C4-2B (cell line): ENCODE measurements around the gene VASH2.

Source experiments
- H3K27ac ChIP-seq: fragments of 450-650 bp; 2 replicates; pipeline ENCODE4 v1.5.1; 2017
- ZFX ChIP-seq: fragments of 450-650 bp; IDR thresholded peaks from 2 replicates; pipeline ENCODE4 v1.6.1; 2017
- TF ChIP-seq, protein P1 (sequence below): fragments of 450-650 bp; conservative IDR thresholded peaks from 2 replicates; pipeline ENCODE4 v1.5.1; 2017; ENCODE audit warnings: mild to moderate bottlenecking

VASH2 gene

DNA sequence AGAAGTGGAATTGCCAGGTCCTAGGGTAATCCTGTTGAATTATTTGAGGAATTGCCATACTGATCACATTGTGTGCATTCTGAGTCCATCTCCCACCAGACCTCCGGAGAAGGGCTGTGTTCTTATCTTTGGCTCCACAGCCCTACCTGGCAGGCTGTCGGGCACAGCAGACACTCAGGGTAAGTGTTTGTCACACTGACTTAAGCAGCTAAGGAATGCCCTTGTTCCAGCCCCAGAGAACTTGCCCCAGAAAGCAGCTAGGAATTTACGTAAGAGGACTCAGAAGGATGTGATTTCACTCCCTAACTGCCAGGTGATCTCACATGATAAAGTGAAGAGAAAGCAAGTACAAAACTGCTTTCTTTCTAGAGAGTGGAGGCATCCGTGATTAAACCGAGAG, 21.0 kb downstream of the VASH2 start:
- TF ChIP-seq, protein P1, sequence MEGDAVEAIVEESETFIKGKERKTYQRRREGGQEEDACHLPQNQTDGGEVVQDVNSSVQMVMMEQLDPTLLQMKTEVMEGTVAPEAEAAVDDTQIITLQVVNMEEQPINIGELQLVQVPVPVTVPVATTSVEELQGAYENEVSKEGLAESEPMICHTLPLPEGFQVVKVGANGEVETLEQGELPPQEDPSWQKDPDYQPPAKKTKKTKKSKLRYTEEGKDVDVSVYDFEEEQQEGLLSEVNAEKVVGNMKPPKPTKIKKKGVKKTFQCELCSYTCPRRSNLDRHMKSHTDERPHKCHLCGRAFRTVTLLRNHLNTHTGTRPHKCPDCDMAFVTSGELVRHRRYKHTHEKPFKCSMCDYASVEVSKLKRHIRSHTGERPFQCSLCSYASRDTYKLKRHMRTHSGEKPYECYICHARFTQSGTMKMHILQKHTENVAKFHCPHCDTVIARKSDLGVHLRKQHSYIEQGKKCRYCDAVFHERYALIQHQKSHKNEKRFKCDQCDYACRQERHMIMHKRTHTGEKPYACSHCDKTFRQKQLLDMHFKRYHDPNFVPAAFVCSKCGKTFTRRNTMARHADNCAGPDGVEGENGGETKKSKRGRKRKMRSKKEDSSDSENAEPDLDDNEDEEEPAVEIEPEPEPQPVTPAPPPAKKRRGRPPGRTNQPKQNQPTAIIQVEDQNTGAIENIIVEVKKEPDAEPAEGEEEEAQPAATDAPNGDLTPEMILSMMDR: no peak
- no peak for TF ChIP-seq ZFX
- no peak overlapping the region for H3K27ac ChIP-seq

DNA sequence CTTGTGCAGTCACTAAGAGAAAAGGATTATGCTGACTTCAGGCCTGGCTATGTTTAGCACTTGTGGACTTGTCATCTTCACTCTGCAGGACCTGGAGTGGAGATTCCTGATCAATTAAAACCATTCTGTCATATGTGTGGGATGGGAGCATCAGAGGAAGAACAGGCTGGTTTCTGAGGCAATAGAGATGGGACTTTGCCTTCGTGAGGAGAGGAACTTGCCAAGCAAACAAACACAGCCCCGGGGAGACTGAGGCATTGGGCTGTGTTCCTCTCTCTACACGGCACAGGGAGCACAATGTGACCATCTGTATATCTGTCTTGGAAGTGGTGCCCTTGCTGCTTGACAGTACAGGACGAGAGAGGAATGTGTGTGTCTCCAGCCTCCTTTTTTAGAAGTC, 23.1 kb downstream of the VASH2 start:
- H3K27ac ChIP-seq: no peak overlapping the region
- no peak for TF ChIP-seq ZFX
- TF ChIP-seq, protein P1: no peak

DNA sequence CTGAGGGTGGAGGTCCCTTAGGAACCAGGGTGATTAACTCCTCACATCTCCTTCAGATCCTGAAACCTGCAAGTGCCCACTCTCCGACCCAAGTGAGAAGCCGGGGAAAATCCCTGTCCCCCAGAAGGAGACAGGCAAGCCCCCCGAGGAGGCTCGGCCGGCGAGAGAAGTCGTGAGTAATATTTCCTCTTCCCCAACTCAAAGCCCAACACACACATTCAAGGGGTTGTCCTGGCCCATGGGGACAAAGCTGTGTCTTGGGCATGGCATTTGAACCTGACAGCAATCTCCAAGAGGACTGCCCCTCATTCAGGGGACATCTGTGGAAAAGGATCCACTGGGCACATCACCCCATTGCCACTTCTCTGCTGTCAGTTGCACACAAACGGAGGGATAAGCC, 23.6 kb downstream of the VASH2 start:
- no peak overlapping the region for H3K27ac ChIP-seq
- TF ChIP-seq, protein P1: no peak
- no peak for TF ChIP-seq ZFX

GRCh38 chr1:212974711-212975110, 24.4 kb downstream of the VASH2 start:
- TF ChIP-seq, protein P1: no peak
- no peak for TF ChIP-seq ZFX

DNA sequence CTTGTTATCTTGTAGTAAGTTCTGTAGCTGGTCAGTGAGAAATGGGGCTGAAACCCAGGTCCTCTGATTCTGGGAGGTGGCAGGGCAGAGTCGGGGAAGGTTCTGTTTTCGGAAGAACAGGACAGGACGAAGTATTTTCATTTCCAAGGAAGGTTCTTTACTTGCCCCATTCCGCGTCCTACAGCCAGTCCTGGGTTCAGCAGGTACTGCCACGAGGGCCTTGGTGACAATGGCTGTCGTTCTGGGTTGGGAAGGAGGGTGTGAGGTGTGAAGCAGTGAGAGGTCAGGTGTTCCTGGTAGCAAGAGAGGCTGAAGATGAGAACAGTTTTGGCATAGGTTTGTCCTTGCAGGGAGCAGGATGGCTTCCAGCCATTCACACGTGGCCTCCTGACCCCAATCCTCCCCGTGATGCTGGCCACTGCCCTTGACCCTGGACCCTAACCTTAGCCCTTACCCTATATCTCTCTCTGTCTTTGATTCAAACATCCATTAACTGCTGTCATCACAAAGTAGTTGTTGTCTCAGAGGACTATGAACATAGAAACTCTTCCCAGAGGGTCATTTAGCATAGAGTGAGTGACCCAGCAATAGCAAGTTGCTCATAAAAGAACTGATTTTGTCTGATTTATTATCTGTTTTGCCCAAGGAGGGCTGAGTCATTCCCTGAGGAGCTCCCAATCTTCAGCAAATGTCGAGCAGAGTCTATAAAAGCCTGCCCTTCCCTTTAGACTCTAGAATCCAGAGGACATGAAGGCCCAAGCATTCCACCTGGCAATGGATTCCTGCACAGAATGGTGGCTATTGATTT, 25.0 kb downstream of the VASH2 start:
- H3K27ac ChIP-seq: no peak overlapping the region

More at GRCh38 chr1:212974711-212975110, 24.4 kb downstream of the VASH2 start:
- no peak overlapping the region for H3K27ac ChIP-seq

GRCh38 chr1:212976586-212976985, 26.2 kb downstream of the VASH2 start:
- TF ChIP-seq ZFX: no peak
- TF ChIP-seq, protein P1: no peak
- H3K27ac ChIP-seq: no peak overlapping the region

More for the DNA sequence above, 25.0 kb downstream of the VASH2 start:
- TF ChIP-seq, protein P1: no peak
- TF ChIP-seq ZFX: no peak

- TF ChIP-seq, protein P1: no peak
- no peak for TF ChIP-seq ZFX
- no peak overlapping the region for H3K27ac ChIP-seq
Observed at GRCh38 chr1:212977781-212978645, 27.7 kb downstream of the VASH2 start.
